Immature natural killer cell (primary cell): ENCODE measurements around the gene DSE. TPM values are rescaled to one million over a fixed set of nuclear protein-coding genes. Genes with fewer than 3 reads are reported as not detected.

Experiments
- DNase-seq, 3 donors: peaks; one replicate each; pipeline ENCODE4 v3.0.0; 2022; ENCODE audit warnings: mixed read lengths in 1 of 3
- H3K27ac Mint-ChIP-seq, 6 donors: one replicate each; pipeline ENCODE4 v1.8.0; 2020; ENCODE audit warnings: mixed read lengths in 6 of 6, mild to moderate bottlenecking in 5 of 6, inconsistent platforms in 4 of 6, moderate library complexity in 3 of 6
- H3K27me3 Mint-ChIP-seq, 3 donors: one replicate each; pipeline ENCODE4 v1.8.0; 2020 to 2021; ENCODE audit warnings: low read depth in 3 of 3, mild to moderate bottlenecking in 3 of 3, mixed read lengths in 3 of 3, moderate library complexity in 3 of 3, inconsistent platforms in 1 of 3
- H3K36me3 Mint-ChIP-seq, 3 donors: one replicate each; pipeline ENCODE4 v1.8.0; 2020; ENCODE audit warnings: mixed read lengths in 3 of 3, inconsistent platforms in 2 of 3, mild to moderate bottlenecking in 2 of 3
- H3K4me1 Mint-ChIP-seq, 2 donors: one replicate each; pipeline ENCODE4 v1.8.0; 2020; ENCODE audit warnings: inconsistent platforms in 2 of 2, mild to moderate bottlenecking in 2 of 2, mixed read lengths in 2 of 2, moderate library complexity in 1 of 2
- H3K4me3 Mint-ChIP-seq, 5 donors: one replicate each; pipeline ENCODE4 v1.8.0; 2020; ENCODE audit warnings: mild to moderate bottlenecking in 5 of 5, mixed read lengths in 5 of 5, inconsistent platforms in 3 of 5, moderate library complexity in 3 of 5
- H3K9me3 Mint-ChIP-seq, 6 donors: one replicate each; pipeline ENCODE4 v1.8.0; 2020; ENCODE audit warnings: mild to moderate bottlenecking in 6 of 6, mixed read lengths in 6 of 6, inconsistent platforms in 4 of 6, moderate library complexity in 3 of 6
- polyA plus RNA-seq, 3 donors: library from polyadenylated mRNA; unstranded; fragments of 300-500 nt; fragmentation: Illumina TruSeq; gene quantifications; one replicate each; pipeline ENCODE4 v1.2.3, GENCODE V29; 2021

The DSE gene
- polyA plus RNA-seq, 3 donors from 2014 or later: 2.6 to 3.9 (median 3.2) TPM

- no peaks in the 10 kb centered on the region for H3K27me3 Mint-ChIP-seq
- peak overlapping the region; percentile 81 to 90 (median 84) for H3K4me3 Mint-ChIP-seq
- DNase-seq: no peak
- H3K36me3 Mint-ChIP-seq: peaks cover 0 to 4% (median 0%) of the 10 kb centered on the region in 3 donors
- H3K27ac Mint-ChIP-seq: peak overlapping the region; percentile 70 to 96 (median 90)
- H3K9me3 Mint-ChIP-seq: no peaks in the 10 kb centered on the region
- peaks cover 30 to 31% of the 10 kb centered on the region in 2 donors for H3K4me1 Mint-ChIP-seq
Observed at GRCh38 chr6:116475141-116475540, 104.4 kb downstream of the DSE start.

- H3K4me3 Mint-ChIP-seq: peak overlapping the region; percentile 81 to 90 (median 84)
- peaks cover 30 to 31% of the 10 kb centered on the region in 2 donors for H3K4me1 Mint-ChIP-seq
- peaks cover 0 to 4% (median 0%) of the 10 kb centered on the region in 3 donors for H3K36me3 Mint-ChIP-seq
- DNase-seq: peak; percentile 48 to 57 (median 55)
- peaks cover 0 to 2% (median 0%) of the 10 kb centered on the region in 3 donors for H3K27me3 Mint-ChIP-seq
- peak overlapping the region; percentile 70 to 96 (median 90) for H3K27ac Mint-ChIP-seq
- H3K9me3 Mint-ChIP-seq: no peaks in the 10 kb centered on the region
Observed at GRCh38 chr6:116476002-116476678, 105.4 kb downstream of the DSE start.

- H3K9me3 Mint-ChIP-seq: no peaks in the 10 kb centered on the region
- H3K4me1 Mint-ChIP-seq: no peaks in the 10 kb centered on the region
- DNase-seq: no peak
- peaks cover 0 to 4% (median 3%) of the 10 kb centered on the region in 3 donors for H3K27me3 Mint-ChIP-seq
- H3K36me3 Mint-ChIP-seq: no peaks in the 10 kb centered on the region
- no peak overlapping the region for H3K27ac Mint-ChIP-seq
- no peak overlapping the region for H3K4me3 Mint-ChIP-seq
Observed at GRCh38 chr6:116482780-116483179, 112.0 kb downstream of the DSE start.

GRCh38 chr6:116483616-116484015 lies 112.9 kb downstream of the DSE start:
- no peak overlapping the region for H3K4me3 Mint-ChIP-seq
- H3K27me3 Mint-ChIP-seq: peaks cover 0 to 4% (median 3%) of the 10 kb centered on the region in 3 donors
- no peaks in the 10 kb centered on the region for H3K36me3 Mint-ChIP-seq

GRCh38 chr6:116485559-116486184 lies 114.9 kb downstream of the DSE start:
- Mint-ChIP-seq H3K4me3 (no peak overlapping the region), H3K36me3 (peaks cover 0 to 6% (median 3%) of the 10 kb centered on the region in 3 donors), H3K27ac (no peak overlapping the region), H3K27me3 (peaks cover 2 to 6% (median 5%) of the 10 kb centered on the region in 3 donors), H3K4me1 (no peaks in the 10 kb centered on the region), H3K9me3 (peaks cover 0 to 5% (median 0%) of the 10 kb centered on the region in 6 donors)
- no peak for DNase-seq

More at GRCh38 chr6:116483616-116484015, 112.9 kb downstream of the DSE start:
- no peak for DNase-seq
- H3K4me1 Mint-ChIP-seq: no peaks in the 10 kb centered on the region
- no peak overlapping the region for H3K27ac Mint-ChIP-seq
- H3K9me3 Mint-ChIP-seq: peaks cover 0 to under 1% (median 0%) of the 10 kb centered on the region in 6 donors

DNA sequence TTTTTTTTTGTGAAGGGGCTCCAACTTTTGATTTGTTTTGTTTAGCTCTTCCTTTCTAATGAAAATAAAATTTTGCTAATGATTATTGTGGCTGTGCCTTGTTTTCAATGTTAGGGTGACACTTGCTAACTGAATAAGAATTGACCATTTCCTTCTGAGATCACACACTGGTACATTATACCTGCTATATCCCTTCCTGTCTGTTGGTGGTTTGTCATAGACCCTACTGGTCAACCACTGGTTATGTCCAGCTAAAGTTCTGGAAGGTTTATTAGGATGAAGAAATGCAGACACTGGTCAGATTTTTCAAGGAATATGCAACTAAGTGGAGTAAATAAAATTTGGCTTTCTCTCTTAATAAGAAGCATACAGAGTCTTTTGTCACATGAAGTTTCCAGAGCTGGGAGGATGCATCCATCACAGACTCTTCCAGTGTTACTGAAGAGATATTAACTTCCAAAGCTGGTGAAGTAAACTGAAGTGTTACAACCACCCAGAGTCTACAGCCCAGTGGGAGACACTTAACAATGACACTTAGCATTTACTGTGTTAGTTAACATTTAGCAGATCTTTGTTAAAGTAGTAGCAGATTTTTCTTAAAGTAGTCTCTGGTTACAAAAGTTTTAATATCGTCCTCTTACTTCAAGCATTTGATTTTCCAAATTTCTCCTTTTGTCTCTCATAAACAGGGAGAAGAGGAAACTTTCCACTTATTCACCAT lies 121.0 kb downstream of the DSE start:
- no peak overlapping the region for H3K27ac Mint-ChIP-seq
- H3K36me3 Mint-ChIP-seq: peaks cover 0 to 13% (median 7%) of the 10 kb centered on the region in 3 donors
- peaks cover 3 to 10% (median 6%) of the 10 kb centered on the region in 3 donors for H3K27me3 Mint-ChIP-seq

GRCh38 chr6:116492331-116493067 lies 121.8 kb downstream of the DSE start:
- DNase-seq: no peak
- Mint-ChIP-seq H3K27ac (no peak overlapping the region), H3K9me3 (peaks cover 0 to 5% (median 0%) of the 10 kb centered on the region in 6 donors), H3K4me1 (no peaks in the 10 kb centered on the region), H3K36me3 (peaks cover 0 to 13% (median 7%) of the 10 kb centered on the region in 3 donors), H3K27me3 (peaks cover 3 to 10% (median 6%) of the 10 kb centered on the region in 3 donors), H3K4me3 (no peak overlapping the region)

More for the DNA sequence above, 121.0 kb downstream of the DSE start:
- no peak overlapping the region for H3K4me3 Mint-ChIP-seq
- DNase-seq: no peak
- H3K4me1 Mint-ChIP-seq: no peaks in the 10 kb centered on the region
- peaks cover 0 to 5% (median 0%) of the 10 kb centered on the region in 6 donors for H3K9me3 Mint-ChIP-seq

Other genes with a start within 250 kb of the DSE start
- gene COL10A1, start 244.8 kb upstream of the DSE start, polyA plus RNA-seq: not detected
- 10 to 100 TPM in 1 of 3 donors, 1 to 10 TPM in 2; 8.1 to 11.9 (median 8.1) TPM for gene TSPYL4, start 116.9 kb upstream of the DSE start, polyA plus RNA-seq
- gene TSPYL1, start 91.0 kb upstream of the DSE start, polyA plus RNA-seq: 10 to 100 TPM; 14.9 to 31.0 (median 21.6) TPM
- 100 to 1,000 TPM in 2 of 3 donors, 10 to 100 TPM in 1; 26.5 to 107 (median 103) TPM for gene CALHM6, start 90.4 kb downstream of the DSE start, polyA plus RNA-seq
- not detected for gene CALHM5, start 140.7 kb downstream of the DSE start, polyA plus RNA-seq
- under 1 TPM in 2 of 3 donors, not detected in 1; 0.18 to 0.20 TPM for gene TRAPPC3L, start 174.7 kb downstream of the DSE start, polyA plus RNA-seq
- gene CALHM4, start 182.8 kb downstream of the DSE start, polyA plus RNA-seq: not detected
- gene RWDD1, start 200.6 kb downstream of the DSE start, polyA plus RNA-seq: 10 to 100 TPM; 69.1 to 87.3 (median 70.4) TPM
- gene RSPH4A, start 245.5 kb downstream of the DSE start, polyA plus RNA-seq: under 1 TPM in 1 of 3 donors, not detected in 2; 0.11 TPM